Body of pancreas (tissue), 4 donors: ENCODE results near the gene SIDT1.

Experiments
- POLR2A ChIP-seq, 3 donors: fragments of 450-650 bp; IDR thresholded peaks; one replicate each; pipeline ENCODE4 v1.6.1; 2016; ENCODE audit warnings: antibody characterized with exemption in 3 of 3, mild to moderate bottlenecking in 2 of 3
- TF ChIP-seq, protein P1 (sequence below), 7 experiments: fragments of 450-650 bp in 4 of 7; fragments of 200-600 bp in 3 of 7; sonication (generic) in 3 of 7; IDR thresholded peaks; one replicate each; pipeline ENCODE4 v1.5.1; 2016 to 2019; ENCODE audit warnings: antibody characterized with exemption in 7 of 7

- TF ChIP-seq, protein P1, sequence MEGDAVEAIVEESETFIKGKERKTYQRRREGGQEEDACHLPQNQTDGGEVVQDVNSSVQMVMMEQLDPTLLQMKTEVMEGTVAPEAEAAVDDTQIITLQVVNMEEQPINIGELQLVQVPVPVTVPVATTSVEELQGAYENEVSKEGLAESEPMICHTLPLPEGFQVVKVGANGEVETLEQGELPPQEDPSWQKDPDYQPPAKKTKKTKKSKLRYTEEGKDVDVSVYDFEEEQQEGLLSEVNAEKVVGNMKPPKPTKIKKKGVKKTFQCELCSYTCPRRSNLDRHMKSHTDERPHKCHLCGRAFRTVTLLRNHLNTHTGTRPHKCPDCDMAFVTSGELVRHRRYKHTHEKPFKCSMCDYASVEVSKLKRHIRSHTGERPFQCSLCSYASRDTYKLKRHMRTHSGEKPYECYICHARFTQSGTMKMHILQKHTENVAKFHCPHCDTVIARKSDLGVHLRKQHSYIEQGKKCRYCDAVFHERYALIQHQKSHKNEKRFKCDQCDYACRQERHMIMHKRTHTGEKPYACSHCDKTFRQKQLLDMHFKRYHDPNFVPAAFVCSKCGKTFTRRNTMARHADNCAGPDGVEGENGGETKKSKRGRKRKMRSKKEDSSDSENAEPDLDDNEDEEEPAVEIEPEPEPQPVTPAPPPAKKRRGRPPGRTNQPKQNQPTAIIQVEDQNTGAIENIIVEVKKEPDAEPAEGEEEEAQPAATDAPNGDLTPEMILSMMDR (IDR thresholded peaks at IDR 0.05), result no peak
- no peak for TF ChIP-seq POLR2A (IDR thresholded peaks at IDR 0.05)
Measured at GRCh38 chr3:113589971-113590370, 57.6 kb downstream of the SIDT1 start.
